ENCODE measurements around the gene CAMK2D.

CAMK2D gene

DNA sequence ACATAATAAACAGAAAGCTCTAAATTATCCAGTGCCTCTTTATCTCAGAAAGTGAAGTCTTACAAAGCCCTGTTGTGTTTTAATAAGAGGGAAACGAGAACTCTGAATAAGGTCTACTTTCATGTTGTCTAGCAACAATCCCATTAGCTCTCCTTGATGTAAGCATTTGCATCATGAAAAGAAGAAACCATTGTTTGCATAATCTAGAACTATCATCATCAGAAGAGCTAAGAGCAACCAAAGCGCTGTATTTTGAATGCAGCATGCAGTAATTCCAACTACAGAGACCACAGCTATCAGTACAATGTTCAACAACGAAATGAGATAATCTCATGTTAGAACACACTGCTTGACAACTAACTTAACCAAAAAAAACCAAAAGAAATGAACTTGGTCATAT, 257.1 kb downstream of the CAMK2D start:
- no peak for DNase-seq

DNA sequence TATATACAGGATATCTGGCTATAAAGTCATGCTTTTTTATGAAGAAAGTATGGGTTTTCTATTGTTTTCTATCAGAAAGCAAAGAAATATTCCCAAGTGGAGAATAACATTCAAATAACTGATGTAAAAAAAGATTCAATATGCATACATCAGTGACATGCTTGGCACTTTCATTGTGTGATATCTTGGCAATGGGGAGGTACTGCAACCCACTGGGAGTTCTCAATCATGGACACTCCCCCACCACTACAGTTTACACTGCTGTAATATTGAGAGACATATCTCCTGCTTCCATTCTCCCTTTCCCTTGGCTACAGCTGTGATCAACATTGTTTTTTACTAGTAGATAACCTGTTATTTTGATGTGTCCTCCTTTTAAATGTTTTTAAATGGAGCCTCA, 257.8 kb downstream of the CAMK2D start:
- no peak for DNase-seq

DNA sequence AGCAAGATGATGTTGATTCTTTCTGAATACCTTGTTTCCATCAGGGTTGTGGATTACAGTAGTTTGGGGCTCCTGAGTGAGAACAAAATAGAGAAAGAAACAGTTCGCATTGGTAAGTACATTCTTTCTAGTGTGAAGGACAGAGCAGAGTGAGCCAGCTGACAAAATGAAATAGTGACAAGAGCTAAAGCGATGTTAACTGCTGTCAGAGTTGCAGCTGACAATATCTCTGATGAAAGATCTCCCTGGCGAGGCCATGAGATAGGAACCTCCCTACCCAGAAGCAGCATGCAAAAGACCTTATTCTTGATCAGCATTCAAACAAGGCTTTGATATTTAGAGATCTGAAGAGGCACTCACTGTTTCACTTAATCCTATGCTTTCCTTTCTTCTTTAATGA, 258.6 kb downstream of the CAMK2D start:
- DNase-seq = no peak

DNA sequence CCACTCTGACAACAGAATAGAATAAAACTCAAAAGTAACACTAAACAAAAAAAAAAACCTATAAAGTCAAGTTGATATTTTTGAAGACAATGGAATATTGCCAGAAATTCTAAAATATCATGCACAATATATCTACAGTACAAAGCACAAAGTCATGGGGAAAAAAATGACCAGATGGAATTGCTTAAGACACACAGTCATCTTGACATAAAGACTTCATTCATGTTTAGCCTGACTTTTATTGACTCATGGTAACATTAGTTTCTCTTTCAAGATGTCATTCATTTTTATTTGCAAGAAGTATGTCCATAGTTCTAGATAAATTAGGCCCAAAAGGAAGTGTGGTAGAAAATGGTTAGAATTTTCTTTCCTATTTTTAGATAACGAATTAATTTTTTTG, 259.1 kb downstream of the CAMK2D start:
- no peak for DNase-seq

DNA sequence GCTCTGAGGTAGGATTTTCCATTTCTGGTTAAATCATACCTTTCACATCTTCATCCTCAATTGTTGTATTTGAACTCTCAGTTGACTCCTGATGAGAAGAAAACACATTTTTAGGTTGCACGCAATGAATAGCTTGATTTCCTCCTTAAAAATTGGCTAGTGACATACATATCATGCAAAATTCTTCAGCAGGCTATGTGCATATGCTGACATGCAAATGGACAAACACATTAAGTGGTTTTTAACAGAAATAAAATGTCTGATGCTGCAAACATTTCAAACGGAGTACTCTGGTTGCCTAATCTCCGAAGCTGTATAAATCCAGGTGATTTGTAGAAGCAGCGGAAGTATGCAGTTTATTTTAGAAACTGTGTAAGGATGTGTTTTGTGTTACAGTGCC, 261.1 kb downstream of the CAMK2D start:
- DNase-seq = no peak

DNA sequence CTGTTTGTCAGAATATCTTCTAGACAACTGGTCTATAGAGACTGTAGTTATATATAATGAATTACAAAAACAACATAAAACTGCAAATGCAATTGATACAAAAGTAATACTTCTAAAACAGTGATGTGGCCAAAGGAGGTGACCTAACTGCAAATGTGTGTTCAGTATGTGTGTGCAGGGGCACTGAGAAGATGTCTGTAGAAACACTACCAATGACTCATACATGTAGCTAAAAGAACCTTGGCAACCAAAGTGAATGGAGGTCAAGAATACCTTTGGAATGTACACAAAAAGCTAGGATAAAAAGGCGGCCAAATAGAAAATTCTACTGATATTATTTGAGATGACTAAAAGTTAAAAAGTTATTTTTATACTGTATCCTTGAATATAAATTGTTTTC, 261.8 kb downstream of the CAMK2D start:
- DNase-seq = no peak

DNA sequence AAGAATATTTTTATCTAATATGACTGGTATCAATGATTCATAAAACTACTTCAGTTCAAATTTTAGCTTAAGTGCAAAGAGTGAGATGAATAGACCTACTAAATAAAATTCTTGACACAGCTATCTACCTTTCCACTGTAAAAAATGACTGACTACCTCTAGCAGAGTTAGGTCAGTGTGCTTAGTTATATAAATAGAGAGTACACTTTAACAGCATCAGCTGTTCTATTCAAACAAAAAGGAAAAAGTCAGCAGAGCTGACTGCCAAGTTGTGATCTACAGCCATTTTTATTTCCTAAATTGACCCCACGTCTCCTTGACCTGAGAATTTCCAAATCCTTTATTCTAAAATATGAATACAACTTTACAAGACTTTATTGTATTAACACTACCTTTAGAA, 262.4 kb downstream of the CAMK2D start:
- no peak for DNase-seq

DNA sequence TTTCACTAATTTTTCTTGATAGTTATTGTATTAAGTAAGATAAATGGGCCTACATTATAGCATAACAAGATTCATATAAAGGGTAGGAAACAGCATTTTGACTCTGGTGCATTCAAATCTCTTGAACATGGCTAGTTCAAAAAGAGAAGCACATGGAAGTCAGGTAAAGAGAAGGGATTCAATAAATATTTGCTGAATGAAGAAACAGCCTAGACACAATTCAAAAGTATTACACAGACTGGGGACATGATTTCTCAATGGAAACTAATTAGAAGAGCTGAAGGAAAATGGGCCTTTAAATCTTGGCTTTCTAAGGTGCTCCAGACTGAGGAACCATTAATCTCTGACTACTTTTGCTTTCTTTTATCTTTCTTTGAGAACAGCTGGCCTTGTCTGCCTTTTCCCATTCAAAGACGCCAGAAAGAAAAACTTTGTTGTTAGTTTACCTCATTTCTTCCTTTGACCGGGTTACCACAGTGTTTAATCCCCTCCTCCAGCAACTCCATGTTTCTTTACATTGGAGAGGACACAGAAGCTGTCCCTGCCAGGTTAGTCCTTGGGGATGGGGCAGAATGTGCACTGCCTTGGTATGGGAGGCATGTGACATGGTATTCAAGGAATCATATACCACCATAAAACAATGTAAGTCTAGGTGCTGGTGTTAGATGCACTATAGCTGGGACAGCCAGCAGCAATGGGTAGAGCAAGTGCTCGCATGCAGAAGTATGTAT, 264.2 kb downstream of the CAMK2D start:
- no peak for DNase-seq

DNA sequence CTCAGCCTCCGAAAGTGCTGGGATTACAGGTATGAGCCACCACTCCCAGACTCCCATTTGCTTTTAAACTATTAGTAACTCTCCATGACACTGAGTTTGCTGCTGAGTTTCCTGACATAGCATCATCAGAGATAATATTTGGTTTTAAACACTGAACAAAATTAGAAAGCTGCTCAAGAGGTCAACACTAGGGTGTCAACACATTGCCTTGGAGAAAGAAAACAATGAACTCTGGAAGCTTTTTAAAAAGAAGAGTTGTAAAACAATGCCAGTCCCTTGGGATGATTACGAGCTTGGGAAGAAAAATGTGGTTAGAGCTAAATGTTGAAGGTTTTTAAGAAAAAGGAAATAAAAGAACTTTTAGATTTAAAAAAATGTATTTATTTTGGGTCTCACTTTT, 264.8 kb downstream of the CAMK2D start:
- no peak for DNase-seq

DNA sequence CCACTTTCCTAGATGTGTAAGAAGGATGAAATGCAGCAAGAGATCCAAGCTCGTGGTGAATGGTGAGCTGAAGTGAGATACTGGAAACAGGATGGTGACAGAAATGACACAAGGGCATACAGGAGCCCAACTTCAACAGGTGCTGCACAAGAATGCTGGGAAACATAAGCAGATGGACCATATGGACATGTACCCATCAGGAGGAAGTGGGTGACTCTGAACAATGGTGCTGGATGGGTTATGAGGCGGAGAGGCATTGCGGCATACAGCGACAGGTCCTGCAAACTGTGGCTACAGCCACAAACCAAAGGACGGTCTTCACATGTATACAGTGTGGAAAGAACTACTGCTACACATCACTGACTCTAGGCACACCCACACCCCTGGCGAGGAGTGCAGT, 265.7 kb downstream of the CAMK2D start:
- DNase-seq = no peak

DNA sequence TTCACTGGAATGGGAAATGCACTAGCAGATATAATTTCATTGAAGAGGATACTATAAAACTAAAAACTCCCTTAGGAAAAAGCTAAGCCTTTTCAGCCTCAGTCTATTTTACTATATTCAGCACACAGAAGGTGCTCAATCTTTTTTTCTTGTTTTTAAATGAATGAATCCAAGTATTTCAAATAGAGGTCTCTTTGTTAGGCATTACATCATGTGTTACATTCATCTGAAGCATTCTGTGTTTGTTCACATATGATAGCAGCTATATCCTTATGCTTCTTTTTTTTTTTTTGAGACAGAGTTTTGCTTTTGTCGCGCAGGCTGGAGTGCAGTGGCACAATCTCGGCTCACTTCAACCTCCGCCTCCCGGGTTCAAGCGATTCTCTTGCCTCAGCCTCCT, 278.4 kb downstream of the CAMK2D start:
- no peak for DNase-seq

DNA sequence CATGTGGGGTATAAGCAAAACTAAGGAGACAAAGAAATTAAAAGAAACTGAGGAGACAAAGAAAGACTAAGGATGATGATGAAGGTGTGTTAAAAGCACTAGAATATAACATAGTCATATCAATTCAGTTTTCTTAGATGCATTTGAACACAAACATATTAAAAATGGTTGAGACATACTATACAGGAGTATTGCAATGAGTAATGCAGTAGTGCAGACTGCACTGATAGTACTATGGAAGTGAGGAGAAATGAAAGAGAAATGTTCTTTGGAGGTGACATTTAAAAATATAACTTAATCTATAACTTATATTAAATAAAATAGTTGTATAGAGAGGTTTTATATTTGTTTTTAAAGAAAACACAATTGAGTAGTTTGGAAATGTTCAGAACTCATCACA, 279.2 kb downstream of the CAMK2D start:
- DNase-seq = no peak

DNA sequence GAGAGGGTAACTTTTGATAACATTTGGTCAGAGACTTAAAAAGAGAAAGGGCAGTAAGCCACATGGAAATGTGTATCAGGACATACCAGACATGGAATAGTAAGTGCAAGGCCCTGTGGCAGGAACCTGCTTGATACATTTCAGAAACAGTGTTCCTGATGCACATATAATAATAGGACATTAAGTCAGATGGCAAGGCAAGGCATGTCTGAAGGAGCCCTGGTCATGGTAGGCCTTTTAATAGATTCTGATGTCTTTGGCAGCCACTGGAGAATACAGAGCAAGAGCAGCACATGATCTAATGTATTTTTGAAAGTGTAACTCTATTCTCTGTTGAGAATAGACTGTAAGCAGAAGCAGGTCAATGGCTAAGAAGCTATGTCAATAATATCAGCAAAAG, 279.7 kb downstream of the CAMK2D start:
- no peak for DNase-seq

DNA sequence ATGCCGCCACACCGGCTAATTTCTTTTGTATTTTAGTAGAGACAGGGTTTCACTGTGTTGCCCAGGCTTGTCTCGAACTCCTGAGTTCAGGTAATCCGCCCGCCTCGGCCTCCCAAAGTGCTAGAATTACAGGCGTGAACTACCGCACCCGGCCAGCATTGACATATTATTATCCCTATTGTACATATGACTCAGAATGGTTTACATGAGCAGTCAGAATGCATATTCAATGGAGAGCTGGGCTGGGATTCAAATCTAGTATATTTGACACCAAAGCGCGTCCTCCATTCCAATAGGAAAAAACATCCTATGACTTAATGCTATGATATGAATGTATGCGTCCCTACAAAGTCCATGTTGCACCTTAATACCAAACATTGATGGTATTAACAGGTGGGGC, 281.4 kb downstream of the CAMK2D start:
- DNase-seq = no peak

DNA sequence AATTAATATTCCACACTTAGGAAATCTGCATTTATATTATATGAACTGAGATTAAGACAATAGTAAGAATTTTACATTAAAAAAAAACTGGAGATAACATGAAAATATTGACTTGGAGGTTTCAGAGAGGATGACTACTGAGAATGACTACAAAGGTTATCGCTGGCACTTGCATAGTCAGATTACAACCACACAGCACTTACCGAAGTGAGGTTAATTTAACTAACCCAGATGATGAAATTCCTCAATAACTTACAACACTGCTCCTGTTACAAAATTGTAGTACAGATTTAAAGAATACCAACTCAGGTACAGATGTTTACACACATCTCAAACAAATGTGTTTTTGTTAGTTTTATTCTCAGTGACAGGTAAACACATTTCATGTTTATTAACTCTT, 283.5 kb downstream of the CAMK2D start:
- no peak for DNase-seq

DNA sequence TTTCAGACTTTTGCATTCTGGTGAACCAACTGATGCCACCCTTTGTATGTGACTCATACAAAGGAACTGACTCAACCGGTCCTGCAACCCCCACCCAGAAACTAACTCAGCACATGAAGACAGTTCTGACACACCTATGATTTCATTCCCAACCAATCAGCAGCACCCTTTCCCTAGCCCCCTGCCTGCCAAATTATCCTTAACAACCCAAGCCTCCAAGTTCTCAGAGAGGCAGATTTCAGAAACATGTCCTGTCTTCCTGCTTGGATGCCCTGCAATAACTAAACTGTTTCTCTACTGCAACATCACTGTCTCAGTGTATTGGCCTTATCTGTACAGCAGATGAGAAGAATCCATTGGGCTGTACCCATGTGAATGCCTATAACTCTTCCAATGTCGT, 284.7 kb downstream of the CAMK2D start:
- no peak for DNase-seq

DNA sequence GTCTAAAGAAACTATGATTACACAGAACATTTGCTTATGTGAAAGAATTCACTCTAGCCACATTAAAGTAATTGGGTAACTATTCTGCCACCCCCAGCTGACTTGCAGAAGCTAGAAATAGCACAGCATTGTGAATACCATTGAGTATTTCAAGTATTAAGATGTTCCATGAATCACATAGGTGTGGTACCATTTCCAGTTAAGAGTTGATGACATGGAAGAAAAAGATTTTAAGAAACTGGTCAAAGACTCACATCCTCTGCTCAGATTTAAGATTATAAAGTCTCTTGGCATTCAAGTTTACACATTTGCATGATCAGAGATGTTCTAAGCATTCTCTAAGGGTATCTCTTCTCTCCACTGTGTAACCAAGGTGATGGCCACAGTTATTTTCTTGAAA, 287.5 kb downstream of the CAMK2D start:
- no peak for DNase-seq

DNA sequence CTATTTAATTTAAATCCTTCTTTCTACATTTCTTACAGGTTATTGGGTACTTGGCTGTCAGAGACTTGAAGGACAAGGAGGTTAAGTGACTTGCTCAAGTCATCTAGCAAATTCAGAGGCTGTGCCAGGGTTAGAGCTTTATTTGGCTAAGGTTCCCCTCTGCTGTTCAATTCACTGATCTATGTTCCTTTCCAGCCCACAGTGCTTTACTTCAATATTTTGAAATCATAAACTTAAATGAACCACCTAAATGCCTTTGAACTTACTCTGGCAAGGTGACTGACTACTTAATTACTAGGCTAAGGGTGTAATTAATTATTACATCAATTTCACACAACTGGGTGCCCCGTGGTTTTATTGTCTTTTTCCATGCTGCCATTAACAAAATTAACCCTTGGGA, 288.7 kb downstream of the CAMK2D start:
- no peak for DNase-seq

DNA sequence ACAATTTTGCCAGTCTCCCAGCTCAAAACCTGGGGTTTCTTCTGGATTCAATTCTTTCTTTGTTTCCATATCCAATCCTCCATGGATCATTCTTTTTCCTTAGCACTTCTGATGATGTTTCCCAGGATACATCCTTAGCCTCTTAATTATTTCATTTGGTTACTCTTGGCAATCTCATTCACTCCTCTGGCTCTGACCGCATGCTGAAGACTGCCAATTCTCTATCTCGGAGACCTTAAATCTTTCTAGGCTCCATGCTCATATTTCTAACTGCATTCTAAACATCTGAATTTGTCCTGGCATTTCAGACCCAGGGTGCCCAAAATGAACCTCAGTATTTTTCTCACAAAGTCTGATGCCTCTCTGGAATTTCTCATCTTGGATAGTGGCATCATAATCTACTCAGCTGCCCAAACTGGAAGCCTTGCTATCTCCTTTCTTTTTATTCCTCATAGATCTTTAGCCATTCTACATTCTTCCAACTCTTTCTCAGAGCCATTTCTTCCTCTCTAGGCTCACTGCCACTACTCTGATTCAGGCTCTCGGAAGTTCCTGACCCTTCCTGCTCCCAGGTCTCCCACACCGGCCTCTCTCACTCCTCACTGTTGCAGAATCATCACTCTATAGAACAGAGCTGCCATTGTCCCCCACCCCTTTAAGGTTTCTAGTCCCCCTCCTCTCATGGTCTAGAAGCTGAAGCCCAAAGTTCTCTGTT, 290.2 kb downstream of the CAMK2D start:
- DNase-seq = no peak

DNA sequence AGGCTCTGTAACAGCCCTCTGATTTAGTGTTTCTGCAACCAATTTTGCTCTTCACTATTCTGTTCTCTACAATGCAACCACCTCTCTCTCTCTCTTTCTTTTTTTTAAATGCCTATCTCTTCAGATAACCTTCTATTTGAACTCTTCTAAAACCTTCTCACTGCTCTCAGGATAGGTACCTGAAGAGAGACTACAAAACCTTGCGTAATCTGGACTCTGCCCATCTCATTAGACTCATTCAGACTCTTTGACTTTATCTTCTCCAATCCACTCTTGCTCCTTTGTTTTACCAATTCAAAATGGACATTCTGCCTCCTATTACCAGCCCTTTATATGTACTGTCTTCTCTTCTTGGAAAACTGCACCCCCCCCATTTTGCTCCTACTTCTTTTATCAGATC, 291.6 kb downstream of the CAMK2D start:
- no peak for DNase-seq

DNA sequence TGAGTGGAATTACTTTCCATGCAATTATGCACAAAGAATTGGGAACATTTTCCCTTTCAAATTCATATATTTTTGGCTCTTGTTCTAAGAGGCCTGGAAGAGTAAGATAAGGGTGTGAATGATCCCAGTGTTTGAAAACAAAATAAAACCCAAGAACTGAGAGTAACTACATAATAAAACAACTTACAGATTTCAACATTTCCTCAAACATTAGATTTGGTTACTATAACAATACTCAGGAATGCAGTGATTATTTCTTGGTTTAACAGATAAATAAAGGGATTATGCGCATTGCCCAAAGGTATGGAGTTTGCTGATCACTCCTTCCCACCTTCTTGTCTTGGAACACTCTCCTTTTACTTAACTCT, 292.5 kb downstream of the CAMK2D start:
- DNase-seq = no peak

DNA sequence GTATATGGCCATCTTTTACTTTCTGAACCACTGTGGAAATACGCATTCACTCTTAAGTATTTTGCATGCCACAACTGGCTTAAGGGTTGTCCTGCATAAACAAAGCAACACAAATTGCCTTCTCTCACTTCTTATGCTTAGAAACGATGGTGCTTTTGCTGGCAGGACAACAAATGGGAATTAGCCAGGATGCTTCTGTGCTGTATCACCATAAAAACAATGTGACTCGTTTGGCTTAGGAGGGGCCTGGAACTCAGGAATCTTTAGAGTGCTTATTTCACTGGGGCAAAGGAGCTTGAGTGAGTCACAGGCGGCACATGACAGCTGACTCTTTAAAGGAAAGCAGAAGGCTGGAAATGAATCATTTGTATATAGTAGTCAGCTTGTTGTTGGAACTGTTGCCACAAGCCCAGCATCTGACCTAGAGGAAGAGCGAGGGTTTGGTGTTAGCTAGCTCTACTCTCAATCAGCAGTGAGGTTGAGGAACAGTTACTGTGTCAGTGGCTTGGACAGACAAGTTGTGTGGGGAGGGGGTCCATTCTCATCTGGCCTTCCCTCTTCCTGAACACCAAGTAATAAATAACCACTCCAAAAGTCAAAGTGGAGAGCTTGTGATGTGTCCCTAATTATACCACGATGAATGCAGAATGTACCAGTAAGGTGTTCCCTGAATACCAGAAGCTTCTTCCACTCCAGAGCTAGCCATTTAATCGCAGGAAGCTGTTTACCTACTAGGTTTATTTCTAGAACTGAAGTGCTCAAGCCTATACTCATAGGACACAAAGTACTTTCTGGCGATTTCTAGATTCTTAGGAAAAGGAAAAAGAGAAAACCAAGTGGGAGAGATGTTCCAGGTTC, 293.1 kb downstream of the CAMK2D start:
- DNase-seq = no peak

DNA sequence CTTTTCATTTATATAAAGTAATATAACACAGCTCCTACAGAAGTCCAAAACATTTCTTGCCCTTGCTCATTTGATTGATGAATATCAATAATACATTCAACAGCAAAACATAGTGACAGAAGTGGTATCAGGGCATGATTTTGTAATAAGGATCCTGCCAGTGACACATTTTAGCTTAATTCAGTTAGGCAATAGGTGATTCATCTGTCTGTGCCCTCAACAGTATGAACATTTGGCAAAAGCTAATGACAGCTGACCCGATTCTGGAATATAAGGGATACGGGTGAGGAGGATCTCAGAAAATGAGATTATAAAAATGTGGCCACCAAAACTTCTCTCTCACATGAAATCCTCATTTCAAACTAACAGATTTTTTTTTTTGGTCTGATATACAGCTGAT, 294.0 kb downstream of the CAMK2D start:
- no peak for DNase-seq

DNA sequence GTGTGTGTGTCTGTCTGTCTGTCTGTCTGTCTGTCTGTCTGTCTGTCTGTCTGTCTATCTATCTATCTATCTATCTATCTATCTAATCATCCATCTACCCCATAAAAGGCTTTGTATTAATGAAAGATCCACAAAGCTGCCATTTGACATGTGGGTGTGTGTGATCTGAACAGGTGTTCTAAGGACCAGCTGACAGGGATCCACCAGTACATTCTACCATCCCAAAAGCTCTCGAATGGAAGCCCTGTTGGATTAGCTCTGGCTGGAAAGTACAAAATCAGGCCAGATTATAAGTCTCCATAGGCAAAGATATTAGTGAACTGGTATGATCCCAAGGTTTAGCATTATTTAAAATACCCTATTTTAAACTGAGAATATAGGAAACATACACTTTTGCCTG, 299.3 kb downstream of the CAMK2D start:
- no peak for DNase-seq

All from CD4-positive, alpha-beta T cell treated with Interleukin-12 subunit alpha and Interleukin-12 subunit beta, for 1 hour (primary cell).